Measurements from ENCODE around the gene NOL4L.

DNA sequence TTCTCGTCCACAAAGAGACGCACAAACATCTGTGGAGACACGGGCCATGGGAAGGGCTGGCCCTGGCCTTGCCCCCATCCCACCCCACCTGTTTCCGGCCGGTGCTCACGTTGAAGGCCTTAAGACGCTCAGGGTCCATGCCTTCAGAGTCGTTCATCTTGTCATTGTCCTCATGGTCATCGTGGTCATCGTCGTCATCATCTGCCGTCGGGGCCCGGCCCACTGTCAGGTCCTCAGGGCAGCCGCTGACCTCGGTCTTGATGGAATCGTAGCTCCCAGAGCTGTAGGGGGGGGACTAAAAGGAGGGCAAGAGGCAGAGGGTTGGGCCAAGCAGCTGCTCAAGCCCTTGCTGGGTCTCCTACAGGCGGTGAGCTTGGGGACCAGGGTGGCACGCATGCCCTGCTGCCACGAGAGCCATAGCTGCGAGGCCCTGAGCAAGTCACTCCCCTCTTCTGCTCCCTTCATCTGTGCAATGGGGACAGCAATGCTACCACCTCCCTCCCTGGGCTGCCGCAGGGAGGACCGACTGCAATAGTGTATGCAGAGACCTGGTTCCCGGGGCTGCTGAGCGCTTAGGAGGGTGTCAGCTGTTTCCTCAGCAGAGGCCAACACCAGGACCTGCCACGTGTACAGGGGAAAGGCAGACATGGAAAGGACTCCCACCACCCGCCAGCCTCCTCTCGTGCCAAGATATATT, 131.5 kb downstream of the NOL4L start:
- TF ChIP-seq, protein P1, sequence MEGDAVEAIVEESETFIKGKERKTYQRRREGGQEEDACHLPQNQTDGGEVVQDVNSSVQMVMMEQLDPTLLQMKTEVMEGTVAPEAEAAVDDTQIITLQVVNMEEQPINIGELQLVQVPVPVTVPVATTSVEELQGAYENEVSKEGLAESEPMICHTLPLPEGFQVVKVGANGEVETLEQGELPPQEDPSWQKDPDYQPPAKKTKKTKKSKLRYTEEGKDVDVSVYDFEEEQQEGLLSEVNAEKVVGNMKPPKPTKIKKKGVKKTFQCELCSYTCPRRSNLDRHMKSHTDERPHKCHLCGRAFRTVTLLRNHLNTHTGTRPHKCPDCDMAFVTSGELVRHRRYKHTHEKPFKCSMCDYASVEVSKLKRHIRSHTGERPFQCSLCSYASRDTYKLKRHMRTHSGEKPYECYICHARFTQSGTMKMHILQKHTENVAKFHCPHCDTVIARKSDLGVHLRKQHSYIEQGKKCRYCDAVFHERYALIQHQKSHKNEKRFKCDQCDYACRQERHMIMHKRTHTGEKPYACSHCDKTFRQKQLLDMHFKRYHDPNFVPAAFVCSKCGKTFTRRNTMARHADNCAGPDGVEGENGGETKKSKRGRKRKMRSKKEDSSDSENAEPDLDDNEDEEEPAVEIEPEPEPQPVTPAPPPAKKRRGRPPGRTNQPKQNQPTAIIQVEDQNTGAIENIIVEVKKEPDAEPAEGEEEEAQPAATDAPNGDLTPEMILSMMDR (IDR thresholded peaks at IDR 0.05; ENCODE audit: insufficient read depth, low read length) = no peak
- TF ChIP-seq GABPA (IDR thresholded peaks at IDR 0.05; ENCODE audit: low read depth) (no peak), POLR2AphosphoS5 (IDR thresholded peaks at IDR 0.05; ENCODE audit: low read depth) (no peak)
- TF ChIP-seq, protein P2, sequence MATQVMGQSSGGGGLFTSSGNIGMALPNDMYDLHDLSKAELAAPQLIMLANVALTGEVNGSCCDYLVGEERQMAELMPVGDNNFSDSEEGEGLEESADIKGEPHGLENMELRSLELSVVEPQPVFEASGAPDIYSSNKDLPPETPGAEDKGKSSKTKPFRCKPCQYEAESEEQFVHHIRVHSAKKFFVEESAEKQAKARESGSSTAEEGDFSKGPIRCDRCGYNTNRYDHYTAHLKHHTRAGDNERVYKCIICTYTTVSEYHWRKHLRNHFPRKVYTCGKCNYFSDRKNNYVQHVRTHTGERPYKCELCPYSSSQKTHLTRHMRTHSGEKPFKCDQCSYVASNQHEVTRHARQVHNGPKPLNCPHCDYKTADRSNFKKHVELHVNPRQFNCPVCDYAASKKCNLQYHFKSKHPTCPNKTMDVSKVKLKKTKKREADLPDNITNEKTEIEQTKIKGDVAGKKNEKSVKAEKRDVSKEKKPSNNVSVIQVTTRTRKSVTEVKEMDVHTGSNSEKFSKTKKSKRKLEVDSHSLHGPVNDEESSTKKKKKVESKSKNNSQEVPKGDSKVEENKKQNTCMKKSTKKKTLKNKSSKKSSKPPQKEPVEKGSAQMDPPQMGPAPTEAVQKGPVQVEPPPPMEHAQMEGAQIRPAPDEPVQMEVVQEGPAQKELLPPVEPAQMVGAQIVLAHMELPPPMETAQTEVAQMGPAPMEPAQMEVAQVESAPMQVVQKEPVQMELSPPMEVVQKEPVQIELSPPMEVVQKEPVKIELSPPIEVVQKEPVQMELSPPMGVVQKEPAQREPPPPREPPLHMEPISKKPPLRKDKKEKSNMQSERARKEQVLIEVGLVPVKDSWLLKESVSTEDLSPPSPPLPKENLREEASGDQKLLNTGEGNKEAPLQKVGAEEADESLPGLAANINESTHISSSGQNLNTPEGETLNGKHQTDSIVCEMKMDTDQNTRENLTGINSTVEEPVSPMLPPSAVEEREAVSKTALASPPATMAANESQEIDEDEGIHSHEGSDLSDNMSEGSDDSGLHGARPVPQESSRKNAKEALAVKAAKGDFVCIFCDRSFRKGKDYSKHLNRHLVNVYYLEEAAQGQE (IDR thresholded peaks at IDR 0.05; ENCODE audit: insufficient replicate concordance, low read depth) = no peak

Data from HL-60 (cell line).